K562 treated with DMSO at 1 percent for 12 hours (cell line): ENCODE measurements around the gene CREM. TPM values are rescaled to one million over a fixed set of nuclear protein-coding genes. Genes with fewer than 3 reads are reported as not detected.

Source experiments
- total RNA-seq: library from RNA; unstranded; fragments of 300-600 nt; gene quantifications from 2 replicates; pipeline ENCODE4 v1.2.3, GENCODE V29; 2022; ENCODE audit not compliant: insufficient read depth

Gene CREM
- total RNA-seq = 57.6 and 62.3 TPM in 2 replicates

GRCh38 chr10:35126530-35127288 is at the start of gene CREM:
TSS of gene CREM (plus strand) at chr10:35126846. CDS start at chr10:35137836, 10,990 bp downstream.

GRCh38 chr10:35090162-35090954 is 36.3 kb upstream of the CREM start, which contains the start of gene CUL2:
TSS of gene CUL2 (minus strand) at chr10:35090341. CDS start at chr10:35071317, 19,024 bp downstream.

Other genes with a start within 250 kb of the CREM start
- 9.9 and 25.8 TPM in 2 replicates for gene CUL2, start 36.5 kb upstream of the CREM start, total RNA-seq
- gene CCNY, start 209.7 kb downstream of the CREM start, total RNA-seq = 26.0 and 58.1 TPM in 2 replicates